Sciatic nerve (tissue), 2 donors: ENCODE data around the gene COQ5. TPM values are rescaled to one million over a fixed set of nuclear protein-coding genes. Genes with fewer than 3 reads are reported as not detected.
"Not testable (repeated sequence)": the region's sequence is repeated elsewhere in the genome, so short reads cannot be mapped to it uniquely, and the experiment has no call there.

Experiments used
- ATAC-seq: fragments of 200-7000 bp; cut with Tn5 transposase; one replicate; pipeline ENCODE4 v1.9.1; 2020; ENCODE audit warnings: mild to moderate bottlenecking, moderate library complexity
- DNase-seq: peaks from one replicate; pipeline ENCODE4 v3.0.0-alpha.2; 2020; ENCODE audit warnings: low spot score
- intact Hi-C: fragments of 100-400 bp; cut with DNase I; formaldehyde crosslinking; loops from one replicate; pipeline ENCODE4 v1.14.2; 2022
- total RNA-seq: library from RNA; stranded (reverse); fragmentation: NEBNext Ultra II Directional; extraction: Animal tissue kit (Norgen Biotek cat#: 25700); gene quantifications from one replicate; pipeline ENCODE4 v1.2.1, GENCODE V29; 2021
- donor health status: DM: no; HTN: no; CAD: no.
- donor health status: DM: no; HTN: no; CAD: no.

Gene COQ5
- total RNA-seq, 1 donor from 2014 or later = 26.4 TPM

DNA sequence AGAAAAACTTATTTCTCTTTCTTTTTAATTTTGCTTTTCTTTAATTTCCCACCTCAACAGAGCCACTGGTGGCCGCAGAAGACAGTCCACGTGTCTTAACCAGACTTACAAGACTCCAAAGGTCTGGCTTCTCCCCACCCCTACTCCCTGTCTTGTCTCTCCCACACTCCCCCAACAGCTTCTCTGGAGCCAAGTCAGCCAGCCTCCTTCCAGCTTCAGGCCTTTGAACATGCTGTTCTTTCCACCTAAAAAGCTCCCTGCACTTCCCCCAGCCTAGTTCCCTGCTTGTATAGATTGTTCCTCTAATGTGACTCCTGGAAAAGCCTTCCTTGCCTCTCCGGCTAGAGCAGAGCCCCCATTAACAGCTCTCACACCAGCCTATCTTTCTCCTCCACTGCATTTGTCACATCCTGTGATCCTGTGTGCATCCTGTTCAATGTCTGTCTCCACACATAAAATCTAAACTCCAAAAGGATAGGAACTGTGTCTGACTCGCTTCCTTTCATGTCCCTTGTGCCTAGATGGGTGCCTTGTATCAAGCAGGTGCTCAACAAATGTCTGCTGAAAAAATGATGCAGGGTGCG, 40.8 kb downstream of the COQ5 start:
- DNase-seq = no peak
- intact Hi-C loops = no loop called here
- ATAC-seq = no peak

DNA sequence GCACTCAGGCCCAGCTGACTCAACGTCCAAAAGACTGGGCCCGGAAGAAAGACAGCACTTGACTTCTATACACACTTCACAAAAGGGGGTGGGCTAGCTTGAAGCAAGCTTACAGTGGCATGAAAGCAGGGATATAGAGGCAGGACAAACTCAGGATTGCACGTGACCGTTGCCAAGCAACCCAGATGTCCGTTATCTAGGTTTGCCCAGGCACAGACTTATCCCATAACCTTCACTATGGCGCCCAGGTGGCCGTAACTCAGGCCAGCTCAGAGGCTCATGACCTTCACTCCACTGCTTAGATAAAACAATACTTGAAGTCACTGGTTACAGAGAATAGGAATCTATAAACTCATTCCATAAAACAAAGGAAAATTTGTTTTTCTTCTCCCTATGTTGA, 41.4 kb downstream of the COQ5 start:
- intact Hi-C loops, ATAC-seq, DNase-seq: not testable (repeated sequence)

DNA sequence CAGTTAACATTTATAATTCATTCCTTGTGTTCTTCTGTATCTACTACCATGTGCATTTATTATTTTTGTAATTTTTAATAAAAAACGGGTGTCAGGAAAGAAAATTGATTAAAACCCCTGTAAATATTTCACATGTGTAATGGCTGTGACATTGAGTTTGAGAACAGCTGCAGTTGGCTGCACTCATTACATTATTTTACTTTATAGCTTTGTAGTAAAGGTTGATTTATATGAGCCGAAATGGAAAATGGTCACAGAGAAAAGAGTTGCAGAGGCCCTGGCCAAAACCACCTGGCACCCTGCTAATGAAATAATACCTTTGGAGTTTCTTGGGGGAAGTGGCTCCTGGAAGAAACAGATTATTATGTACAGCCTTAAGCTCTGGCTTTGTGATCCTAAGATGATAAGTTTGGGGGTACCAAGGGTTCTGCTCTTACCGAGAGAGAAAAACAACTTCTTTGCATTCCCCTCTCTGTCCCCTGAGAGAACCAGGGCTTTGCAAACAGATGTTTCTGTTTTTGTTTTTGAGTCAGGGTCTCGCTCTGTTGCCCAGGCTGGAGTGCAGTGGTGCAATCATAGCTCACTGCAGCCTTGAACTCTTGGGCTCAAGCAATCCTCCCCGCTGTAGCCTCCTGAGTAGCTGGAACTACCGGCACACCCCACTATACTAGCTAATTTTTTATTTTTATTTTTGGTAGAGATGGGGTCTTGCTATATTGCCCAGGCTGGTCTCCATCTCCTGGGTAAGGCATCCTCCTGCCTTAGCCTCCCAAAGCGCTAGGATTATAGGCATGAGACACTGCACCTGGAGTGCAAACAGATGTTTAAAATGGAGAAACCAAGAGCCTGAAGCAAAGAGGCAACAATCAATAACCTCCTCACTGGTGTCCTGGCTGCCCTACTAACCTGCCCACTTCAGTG, 42.7 kb downstream of the COQ5 start:
- intact Hi-C loops = no loop called here
- no peak for ATAC-seq
- no peak for DNase-seq

GRCh38 chr12:120483621-120484020, 45.3 kb downstream of the COQ5 start:
- ATAC-seq (no peak), DNase-seq (no peak)
- intact Hi-C loops = no loop called here

- intact Hi-C loops = no loop called here
- no peak for DNase-seq
- no peak for ATAC-seq
Observed at GRCh38 chr12:120481022-120481767, 47.8 kb downstream of the COQ5 start.

GRCh38 chr12:120480211-120480610, 48.7 kb downstream of the COQ5 start:
- no peak for ATAC-seq
- intact Hi-C loops = no loop called here
- no peak for DNase-seq

DNA sequence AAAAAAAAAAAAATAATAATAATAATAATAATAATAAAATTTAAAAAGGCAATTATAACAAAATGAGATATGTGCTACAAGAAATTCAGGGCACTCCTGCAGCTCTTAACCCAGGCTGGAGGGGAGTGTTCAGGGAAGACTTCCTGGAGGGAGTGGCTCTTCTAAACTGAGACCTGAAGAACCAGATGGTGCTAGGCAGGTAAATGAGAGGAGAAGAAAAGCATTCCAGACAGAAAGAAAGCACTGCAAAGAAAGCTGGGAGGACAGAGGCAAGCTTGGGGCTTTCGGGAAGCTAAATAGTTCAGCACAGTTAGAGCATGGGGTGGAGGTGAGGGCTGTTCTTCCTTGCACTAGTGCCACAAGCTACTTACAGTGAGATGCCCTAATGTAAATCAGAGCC, 49.5 kb downstream of the COQ5 start:
- DNase-seq (no peak), ATAC-seq (no peak)
- intact Hi-C loops = no loop called here

- ATAC-seq (no peak), DNase-seq (no peak)
- intact Hi-C loops = no loop called here
Observed at GRCh38 chr12:120475643-120476042, 53.3 kb downstream of the COQ5 start.

GRCh38 chr12:120474616-120474960, 54.4 kb downstream of the COQ5 start:
- intact Hi-C loops = no loop called here
- ATAC-seq = no peak
- no peak for DNase-seq

DNA sequence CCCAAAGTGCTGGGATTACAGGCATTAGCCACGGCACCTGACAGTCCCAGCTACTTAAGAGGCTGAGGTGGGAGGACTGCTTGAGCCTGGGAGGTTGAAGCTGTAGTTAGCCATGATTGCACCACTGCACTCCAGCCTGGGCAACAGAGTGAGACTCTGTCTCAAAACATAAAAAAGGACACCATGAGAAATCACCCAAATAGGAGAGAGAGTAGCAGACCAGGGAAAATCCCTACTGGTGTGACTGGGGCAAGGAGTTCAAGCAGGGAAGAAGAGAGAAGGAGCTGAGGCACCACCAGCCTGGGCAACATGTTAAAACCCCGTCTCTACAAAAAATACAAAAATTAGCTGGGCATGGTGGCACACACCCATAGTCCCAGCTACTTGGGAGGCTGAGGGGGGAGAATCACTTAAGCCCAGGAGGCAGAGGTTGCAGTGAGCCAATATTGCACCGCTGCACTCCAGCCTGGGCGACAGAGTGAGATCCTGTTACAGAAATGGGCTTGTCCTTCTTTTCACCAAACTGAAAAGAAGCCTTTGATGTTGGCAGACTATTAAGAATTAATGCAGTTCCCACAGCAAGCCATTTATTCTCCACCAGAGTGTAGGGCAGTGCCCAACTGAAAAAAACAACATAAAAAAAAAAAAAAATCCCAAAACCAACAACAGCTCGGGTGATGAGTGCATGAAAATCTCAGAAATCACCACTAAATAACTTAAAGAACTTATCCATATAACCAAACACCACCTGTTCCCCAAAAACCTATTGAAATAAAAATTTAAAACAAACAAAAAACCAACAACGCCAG, 54.9 kb downstream of the COQ5 start:
- ATAC-seq (no peak), DNase-seq (no peak)
- intact Hi-C loops = no loop called here

DNA sequence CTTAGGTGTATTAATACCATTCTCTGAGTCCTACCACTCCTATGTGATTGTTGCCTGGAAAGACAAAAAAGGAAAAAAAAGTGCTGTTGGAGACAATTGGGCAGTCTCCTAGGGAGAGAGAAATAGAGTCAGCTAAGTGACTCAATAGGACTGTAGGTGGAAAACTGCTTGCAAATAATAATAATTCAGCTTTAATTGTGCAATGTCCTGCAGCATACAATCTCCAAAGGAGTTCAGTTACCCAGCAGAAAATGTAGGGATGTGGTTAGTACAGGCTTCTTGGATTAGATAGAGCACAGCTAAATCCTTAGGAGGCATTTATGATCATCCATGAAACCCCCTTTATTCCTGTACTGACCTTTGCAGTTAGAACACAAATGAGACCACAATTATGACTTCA, 56.4 kb downstream of the COQ5 start:
- intact Hi-C loops = no loop called here
- DNase-seq (no peak), ATAC-seq (no peak)

DNA sequence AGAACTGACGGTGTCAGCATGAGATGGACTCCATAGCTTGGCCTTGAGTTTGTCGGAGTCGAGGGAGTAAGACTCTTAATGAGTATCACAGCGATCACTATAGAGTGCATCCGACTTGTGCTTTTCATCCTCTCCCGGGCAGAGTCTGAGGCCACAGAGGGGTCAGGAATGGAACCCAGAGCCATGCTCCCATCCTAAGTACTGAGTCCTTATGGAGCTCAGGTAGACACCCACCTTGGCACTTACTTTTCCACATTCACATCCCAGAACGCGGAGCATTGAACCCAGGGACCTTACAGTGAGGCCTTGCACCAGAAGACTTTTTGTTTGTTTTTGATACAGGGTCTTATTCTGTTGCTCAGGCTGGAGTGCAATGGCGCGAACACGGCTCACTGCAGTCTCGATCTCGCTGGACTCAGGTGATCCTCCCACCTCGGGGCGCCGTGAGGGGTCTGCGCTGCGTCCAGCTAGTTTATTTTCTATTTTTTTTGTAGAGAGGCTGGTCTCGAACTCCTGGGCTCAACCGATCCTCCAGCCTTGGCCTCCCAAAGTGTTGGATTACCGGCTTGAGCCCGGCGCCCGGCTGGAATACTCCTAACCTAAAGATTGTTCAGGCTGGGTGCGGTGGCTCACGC, 58.7 kb downstream of the COQ5 start:
- intact Hi-C loops = no loop called here
- DNase-seq (no peak), ATAC-seq (peak; percentile 54)

- DNase-seq = peak; percentile 97
- peak; percentile 98 for ATAC-seq
- intact Hi-C loops = no loop called here
Observed at GRCh38 chr12:120469450-120470149, 59.4 kb downstream of the COQ5 start, which contains the start of gene SRSF9. Gene SRSF9 (minus strand): TSS chr12:120469748. CDS start chr12:120469609, 139 bp downstream.

DNA sequence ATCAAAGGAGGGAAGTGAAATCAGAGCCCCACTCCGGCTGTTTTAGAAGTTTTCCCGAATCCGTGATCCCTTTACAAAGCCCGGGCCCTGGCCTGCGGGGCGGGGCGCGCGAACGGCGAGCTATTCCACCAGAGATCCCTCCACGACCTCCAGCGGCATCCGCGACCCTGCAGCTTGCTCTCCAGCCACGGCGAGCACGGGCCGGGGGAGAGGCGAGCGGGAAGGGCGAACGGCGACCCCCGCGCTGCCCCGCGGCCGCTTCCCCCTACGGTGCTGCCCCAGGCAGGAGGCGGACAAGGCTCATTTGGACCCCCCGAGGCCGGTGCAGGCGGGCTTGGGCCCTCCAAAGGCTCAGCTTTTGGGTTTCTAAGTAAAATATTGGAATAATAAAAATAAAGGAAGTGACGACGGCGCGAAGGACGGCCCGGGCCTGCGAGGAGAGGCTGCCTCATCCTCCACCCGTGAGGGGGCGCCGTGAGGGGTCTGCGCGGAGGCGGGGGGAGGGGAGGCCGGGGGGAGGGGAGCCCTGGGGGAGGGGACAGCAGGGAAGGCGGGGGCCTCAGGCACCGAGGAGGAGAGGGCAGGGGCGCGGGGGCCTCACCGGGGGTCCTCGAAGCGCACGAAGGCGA, 60.0 kb downstream of the COQ5 start:
- ATAC-seq = peak; percentile 46
- intact Hi-C loops = no loop called here
- peak; percentile 68 for DNase-seq

DNA sequence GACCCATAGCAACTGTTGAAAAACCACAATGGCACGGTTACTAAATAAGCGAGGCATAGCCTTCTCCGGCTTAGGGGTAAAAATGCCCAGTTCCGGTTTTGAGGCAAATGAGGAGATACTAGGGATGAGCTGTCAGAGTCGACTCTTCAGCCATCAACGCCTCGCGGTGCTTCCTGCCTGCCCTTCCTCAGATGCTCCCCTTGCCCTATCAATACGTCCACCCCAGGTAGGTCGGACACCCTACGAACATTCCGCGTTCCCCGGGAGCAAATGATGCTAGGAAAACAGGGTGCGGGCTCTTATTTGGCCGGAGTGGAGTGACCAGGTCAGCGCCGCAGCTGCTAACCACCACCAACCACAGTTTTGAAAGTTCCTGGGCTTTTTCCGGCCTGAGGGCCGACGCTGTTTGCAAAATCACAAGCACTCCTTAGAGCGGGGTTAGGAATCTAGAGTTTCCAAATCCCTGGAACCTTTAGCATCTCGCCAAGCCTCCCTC, 60.6 kb downstream of the COQ5 start:
- peak; percentile 37 for ATAC-seq
- intact Hi-C loops = no loop called here
- DNase-seq = peak; percentile 62

GRCh38 chr12:120467439-120467838, 61.5 kb downstream of the COQ5 start:
- intact Hi-C loops = no loop called here
- DNase-seq (no peak), ATAC-seq (no peak)

DNA sequence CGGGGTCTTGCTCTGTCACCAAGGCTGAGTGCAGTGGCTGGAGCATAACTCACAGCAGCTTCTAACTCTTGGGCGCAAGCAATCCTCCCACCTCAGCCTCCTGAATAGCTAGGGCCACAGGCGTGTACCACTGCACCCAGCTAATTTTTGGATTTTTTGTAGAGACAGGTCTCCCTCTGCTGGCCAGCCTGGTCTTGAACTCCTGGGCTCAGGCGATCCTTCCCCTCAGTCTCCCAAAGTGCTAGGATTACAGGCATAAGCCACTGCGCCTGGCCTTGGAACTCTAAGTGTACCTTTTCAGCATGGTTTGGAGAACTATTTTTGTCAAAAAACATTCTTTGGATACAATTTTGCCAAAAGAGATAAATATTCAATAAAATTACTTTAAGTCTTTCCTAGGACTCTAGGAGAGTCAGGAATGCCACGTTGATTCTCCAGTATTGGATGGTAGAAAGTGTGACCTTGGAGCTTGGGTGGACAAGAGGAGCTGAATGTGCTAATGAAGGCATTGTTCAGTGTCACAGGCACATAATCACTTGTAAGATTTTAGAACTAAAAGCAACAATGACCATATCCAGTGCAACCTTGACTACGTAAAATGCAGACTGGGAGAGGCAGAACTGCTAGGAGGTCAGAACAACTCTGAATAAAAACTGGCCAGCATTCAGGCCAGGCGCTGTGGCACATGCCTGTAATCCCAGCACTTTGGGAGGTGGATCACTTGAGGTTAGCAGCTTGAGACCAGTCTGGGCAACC, 62.2 kb downstream of the COQ5 start:
- intact Hi-C loops = no loop called here
- DNase-seq (no peak), ATAC-seq (no peak)
